ENCODE data around the gene PARVB.

GRCh38 chr22:44026630-44027511, 2.8 kb downstream of the PARVB start:
- TF ChIP-seq POLR2A (IDR thresholded peaks at IDR 0.05) (no peak), CTCF (IDR thresholded peaks at IDR 0.05) (no peak), EP300 (IDR thresholded peaks at IDR 0.05) (no peak)
